Neural cell (in vitro differentiated cells): ENCODE data around the gene SETX. TPM values are rescaled to one million over a fixed set of nuclear protein-coding genes. Genes with fewer than 3 reads are reported as not detected.

Experiments
- H2AFZ ChIP-seq: fragments of 200-600, 300-800 bp; sonication (generic), shearing (Covaris generic); 2 replicates; pipeline ENCODE4 v1.6.0; 2014; ENCODE audit warnings: low read depth, mild to moderate bottlenecking, antibody characterized with exemption, low read length, moderate library complexity
- H3F3A ChIP-seq: fragments of 200-600 bp; shearing (Covaris generic); 2 replicates; pipeline ENCODE4 v1.6.1; 2016; ENCODE audit warnings: mild to moderate bottlenecking, moderate library complexity, mixed read lengths, antibody characterized with exemption, low read length; ENCODE audit not compliant: insufficient read depth, poor library complexity, severe bottlenecking
- H3K27ac ChIP-seq: fragments of 200-600, 300-800 bp; sonication (generic), shearing (Covaris generic); 2 replicates; pipeline ENCODE4 v1.5.1; 2014; ENCODE audit warnings: mild to moderate bottlenecking, low read length, moderate library complexity
- H3K27me3 ChIP-seq: fragments of 300-800, 200-600 bp; sonication (generic), shearing (Covaris generic); 2 replicates; pipeline ENCODE4 v1.6.0; 2014; ENCODE audit warnings: mild to moderate bottlenecking, low read depth, low read length, moderate library complexity; ENCODE audit not compliant: insufficient read depth
- H3K36me3 ChIP-seq: fragments of 300-800, 200-600 bp; sonication (generic), shearing (Covaris generic); 2 replicates; pipeline ENCODE4 v1.5.1; 2014; ENCODE audit warnings: mild to moderate bottlenecking, antibody characterized with exemption, low read length, moderate library complexity; ENCODE audit not compliant: insufficient read depth
- H3K4me2 ChIP-seq: fragments of 300-800, 200-600 bp; sonication (generic), shearing (Covaris generic); 2 replicates; pipeline ENCODE4 v1.6.0; 2014; ENCODE audit warnings: mild to moderate bottlenecking, low read length
- H3K4me3 ChIP-seq: fragments of 300-800, 200-600 bp; sonication (generic), shearing (Covaris generic); 2 replicates; pipeline ENCODE4 v1.5.1; 2014; ENCODE audit warnings: mild to moderate bottlenecking, low read length, moderate library complexity
- H3K79me2 ChIP-seq: fragments of 200-600 bp; shearing (Covaris generic); replicated peaks from 2 replicates; pipeline ENCODE4 v1.6.0; 2014; ENCODE audit warnings: mild to moderate bottlenecking, low read length, moderate library complexity; ENCODE audit not compliant: insufficient read depth
- H3K9ac ChIP-seq: fragments of 300-800, 200-600 bp; sonication (generic), shearing (Covaris generic); 2 replicates; pipeline ENCODE4 v1.6.1; 2016; ENCODE audit warnings: mild to moderate bottlenecking, low read length, mixed read lengths
- H3K9me2 ChIP-seq: fragments of 200-600 bp; shearing (Covaris generic); 2 replicates; pipeline ENCODE4 v1.6.1; 2016; ENCODE audit warnings: mild to moderate bottlenecking, low read length, mixed read lengths; ENCODE audit not compliant: insufficient read depth
- H3K9me3 ChIP-seq: fragments of 200-600, 300-800 bp; sonication (generic), shearing (Covaris generic); 2 replicates; pipeline ENCODE4 v1.6.1; 2016; ENCODE audit warnings: mild to moderate bottlenecking, mixed run types, low read length, moderate library complexity, mixed read lengths
- H4K20me1 ChIP-seq: fragments of 200-600 bp; shearing (Covaris generic); 2 replicates; pipeline ENCODE4 v1.6.1; 2016; ENCODE audit warnings: mild to moderate bottlenecking, mixed run types; ENCODE audit not compliant: insufficient read depth
- EP300 ChIP-seq: fragments of 450-650 bp; conservative IDR thresholded peaks from 2 replicates; pipeline ENCODE4 v1.6.1; 2014; ENCODE audit warnings: antibody characterized with exemption, mild to moderate bottlenecking, moderate library complexity; ENCODE audit not compliant: poor library complexity, severe bottlenecking
- EZH2 ChIP-seq: fragments of 200-600, 300-800 bp; shearing (Covaris generic), sonication (generic); IDR thresholded peaks from 2 replicates; pipeline ENCODE4 v1.6.1; 2014; ENCODE audit warnings: antibody characterized with exemption, low read length, borderline replicate concordance, mild to moderate bottlenecking; ENCODE audit not compliant: insufficient read depth, poor library complexity, severe bottlenecking
- MXI1 ChIP-seq: fragments of 450-650 bp; conservative IDR thresholded peaks from 2 replicates; pipeline ENCODE4 v1.6.1; 2014; ENCODE audit warnings: antibody characterized with exemption, mild to moderate bottlenecking; ENCODE audit not compliant: poor library complexity, severe bottlenecking
- POLR2AphosphoS5 ChIP-seq: IDR thresholded peaks from 2 replicates; pipeline ENCODE4 v1.6.1; 2012
- RAD21 ChIP-seq: fragments of 450-650 bp; conservative IDR thresholded peaks from 2 replicates; pipeline ENCODE4 v1.6.1; 2014; ENCODE audit warnings: antibody characterized with exemption, mild to moderate bottlenecking, moderate library complexity
- SMC3 ChIP-seq: fragments of 450-650 bp; conservative IDR thresholded peaks from 2 replicates; pipeline ENCODE4 v1.6.1; 2014; ENCODE audit warnings: antibody characterized with exemption, mild to moderate bottlenecking, moderate library complexity; ENCODE audit not compliant: poor library complexity
- TAF1 ChIP-seq: IDR thresholded peaks from 2 replicates; pipeline ENCODE4 v1.6.1; 2012; ENCODE audit warnings: low read depth
- polyA minus RNA-seq: library from RNA; depleted of rRNA, polyadenylated mRNA; stranded (reverse); fragments of >200 nt; gene quantifications from 2 replicates; pipeline ENCODE4 v1.2.3, GENCODE V29; 2014
- polyA plus RNA-seq: library from polyadenylated mRNA; depleted of rRNA; stranded (reverse); fragments of >200 nt; gene quantifications from 2 replicates; pipeline ENCODE4 v1.2.3, GENCODE V29; 2014
- TF ChIP-seq, protein P1 (sequence below): fragments of 450-650 bp; IDR thresholded peaks from 2 replicates; pipeline ENCODE4 v1.5.1; 2014; ENCODE audit warnings: antibody characterized with exemption, mild to moderate bottlenecking, moderate library complexity; ENCODE audit not compliant: poor library complexity, severe bottlenecking
- TF ChIP-seq, protein P2 (sequence below): IDR thresholded peaks from 2 replicates; pipeline ENCODE4 v1.6.1; 2012; ENCODE audit warnings: borderline replicate concordance

The SETX gene, protein sequence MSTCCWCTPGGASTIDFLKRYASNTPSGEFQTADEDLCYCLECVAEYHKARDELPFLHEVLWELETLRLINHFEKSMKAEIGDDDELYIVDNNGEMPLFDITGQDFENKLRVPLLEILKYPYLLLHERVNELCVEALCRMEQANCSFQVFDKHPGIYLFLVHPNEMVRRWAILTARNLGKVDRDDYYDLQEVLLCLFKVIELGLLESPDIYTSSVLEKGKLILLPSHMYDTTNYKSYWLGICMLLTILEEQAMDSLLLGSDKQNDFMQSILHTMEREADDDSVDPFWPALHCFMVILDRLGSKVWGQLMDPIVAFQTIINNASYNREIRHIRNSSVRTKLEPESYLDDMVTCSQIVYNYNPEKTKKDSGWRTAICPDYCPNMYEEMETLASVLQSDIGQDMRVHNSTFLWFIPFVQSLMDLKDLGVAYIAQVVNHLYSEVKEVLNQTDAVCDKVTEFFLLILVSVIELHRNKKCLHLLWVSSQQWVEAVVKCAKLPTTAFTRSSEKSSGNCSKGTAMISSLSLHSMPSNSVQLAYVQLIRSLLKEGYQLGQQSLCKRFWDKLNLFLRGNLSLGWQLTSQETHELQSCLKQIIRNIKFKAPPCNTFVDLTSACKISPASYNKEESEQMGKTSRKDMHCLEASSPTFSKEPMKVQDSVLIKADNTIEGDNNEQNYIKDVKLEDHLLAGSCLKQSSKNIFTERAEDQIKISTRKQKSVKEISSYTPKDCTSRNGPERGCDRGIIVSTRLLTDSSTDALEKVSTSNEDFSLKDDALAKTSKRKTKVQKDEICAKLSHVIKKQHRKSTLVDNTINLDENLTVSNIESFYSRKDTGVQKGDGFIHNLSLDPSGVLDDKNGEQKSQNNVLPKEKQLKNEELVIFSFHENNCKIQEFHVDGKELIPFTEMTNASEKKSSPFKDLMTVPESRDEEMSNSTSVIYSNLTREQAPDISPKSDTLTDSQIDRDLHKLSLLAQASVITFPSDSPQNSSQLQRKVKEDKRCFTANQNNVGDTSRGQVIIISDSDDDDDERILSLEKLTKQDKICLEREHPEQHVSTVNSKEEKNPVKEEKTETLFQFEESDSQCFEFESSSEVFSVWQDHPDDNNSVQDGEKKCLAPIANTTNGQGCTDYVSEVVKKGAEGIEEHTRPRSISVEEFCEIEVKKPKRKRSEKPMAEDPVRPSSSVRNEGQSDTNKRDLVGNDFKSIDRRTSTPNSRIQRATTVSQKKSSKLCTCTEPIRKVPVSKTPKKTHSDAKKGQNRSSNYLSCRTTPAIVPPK (N-terminal part only)
- polyA plus RNA-seq (32.0 and 37.1 TPM in 2 replicates), polyA minus RNA-seq (102 and 108 TPM in 2 replicates)

DNA sequence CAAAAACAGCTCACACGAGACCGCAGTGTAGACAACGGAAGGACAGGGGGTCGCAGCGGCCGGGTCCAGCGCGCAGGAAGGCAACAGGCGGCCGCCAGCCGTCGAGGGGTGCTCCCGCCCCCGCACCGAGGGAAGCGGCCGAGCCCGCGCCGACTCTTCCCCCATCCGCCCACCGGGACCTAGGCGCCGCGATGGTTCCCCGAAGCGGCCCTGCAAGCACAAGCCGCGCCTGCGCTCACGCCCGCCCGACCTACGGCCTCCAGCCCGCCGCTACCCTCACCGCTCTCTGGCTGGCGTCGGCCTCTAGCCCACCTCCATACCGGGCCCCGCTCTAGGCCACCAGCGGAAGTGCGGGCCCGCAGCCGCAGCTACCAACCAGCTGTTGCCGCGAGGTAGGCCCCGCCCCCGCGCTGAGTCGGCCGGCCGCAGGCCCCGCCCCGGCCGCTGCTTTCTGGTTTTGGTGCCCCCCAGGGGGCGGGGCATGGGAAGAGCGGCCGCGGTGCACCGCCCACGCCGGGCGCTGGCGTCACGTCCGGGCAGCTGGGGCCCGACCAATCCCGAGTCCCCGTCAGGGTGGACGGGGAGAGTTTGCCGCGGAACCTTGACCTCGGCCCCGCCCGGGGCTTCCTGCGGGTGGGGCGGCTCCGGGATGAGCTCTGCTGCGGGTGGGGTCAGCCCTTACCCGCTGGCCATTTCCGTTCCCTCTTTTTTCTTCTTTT lies at the start of gene SETX:
Gene SETX (minus strand): TSS at position 350 of the 719 bp plus-strand sequence. CDS start 5,558 bp downstream, outside the sequence.
- H3K36me3 ChIP-seq: no peaks in the 10 kb centered on the region
- TF ChIP-seq TAF1 (peak; percentile 39), SMC3 (no peak), MXI1 (peak; percentile 74), POLR2AphosphoS5 (peak; percentile 83)
- TF ChIP-seq, protein P1, sequence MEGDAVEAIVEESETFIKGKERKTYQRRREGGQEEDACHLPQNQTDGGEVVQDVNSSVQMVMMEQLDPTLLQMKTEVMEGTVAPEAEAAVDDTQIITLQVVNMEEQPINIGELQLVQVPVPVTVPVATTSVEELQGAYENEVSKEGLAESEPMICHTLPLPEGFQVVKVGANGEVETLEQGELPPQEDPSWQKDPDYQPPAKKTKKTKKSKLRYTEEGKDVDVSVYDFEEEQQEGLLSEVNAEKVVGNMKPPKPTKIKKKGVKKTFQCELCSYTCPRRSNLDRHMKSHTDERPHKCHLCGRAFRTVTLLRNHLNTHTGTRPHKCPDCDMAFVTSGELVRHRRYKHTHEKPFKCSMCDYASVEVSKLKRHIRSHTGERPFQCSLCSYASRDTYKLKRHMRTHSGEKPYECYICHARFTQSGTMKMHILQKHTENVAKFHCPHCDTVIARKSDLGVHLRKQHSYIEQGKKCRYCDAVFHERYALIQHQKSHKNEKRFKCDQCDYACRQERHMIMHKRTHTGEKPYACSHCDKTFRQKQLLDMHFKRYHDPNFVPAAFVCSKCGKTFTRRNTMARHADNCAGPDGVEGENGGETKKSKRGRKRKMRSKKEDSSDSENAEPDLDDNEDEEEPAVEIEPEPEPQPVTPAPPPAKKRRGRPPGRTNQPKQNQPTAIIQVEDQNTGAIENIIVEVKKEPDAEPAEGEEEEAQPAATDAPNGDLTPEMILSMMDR: peak; percentile 12
- peaks cover 19% of the 10 kb centered on the region for H3K79me2 ChIP-seq
- no peaks in the 10 kb centered on the region for H3F3A ChIP-seq
- no peaks in the 10 kb centered on the region for H3K27me3 ChIP-seq
- peak within 1 kb of the TSS; percentile 84 for H3K9ac ChIP-seq
- peak within 1 kb of the TSS; percentile 73 for H3K27ac ChIP-seq
- H3K4me3 ChIP-seq: peak within 1 kb of the TSS; percentile 91
- no peaks in the 10 kb centered on the region for H3K9me2 ChIP-seq
- H2AFZ ChIP-seq: peak within 1 kb of the TSS; percentile 80
- peak within 1 kb of the TSS; percentile 81 for H3K4me2 ChIP-seq
- H3K9me3 ChIP-seq: no peaks in the 10 kb centered on the region
- H4K20me1 ChIP-seq: no peaks in the 10 kb centered on the region

DNA sequence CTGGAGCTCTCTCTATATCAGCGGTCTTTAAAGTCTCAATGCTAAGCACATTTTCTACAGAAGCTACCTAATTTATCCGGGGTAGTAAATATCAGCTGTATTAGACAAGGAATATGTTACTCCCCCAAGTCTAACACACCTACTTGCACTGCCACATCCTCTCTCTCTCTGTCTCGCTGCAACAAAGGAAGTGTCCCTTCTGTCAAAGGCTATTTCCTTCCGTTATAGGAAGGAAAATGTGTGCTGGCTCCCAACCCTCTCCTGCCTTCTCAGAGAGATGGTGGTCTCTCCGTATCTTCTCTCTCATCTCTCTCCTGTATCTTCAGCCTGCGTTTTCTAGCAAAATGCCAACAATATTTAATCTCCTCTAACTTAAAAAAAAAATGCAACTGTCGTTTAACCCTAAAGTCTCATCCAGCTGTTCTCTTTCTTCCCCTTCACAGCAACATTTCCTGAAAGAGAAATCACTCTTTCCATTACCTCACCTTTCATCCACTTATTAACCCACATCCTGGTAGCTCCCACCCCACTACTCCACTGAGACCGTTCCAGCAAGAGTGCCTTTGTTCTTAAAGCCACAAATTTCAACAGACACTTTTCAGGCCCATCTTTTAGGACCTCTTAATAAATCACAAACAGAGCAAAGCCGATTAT lies 49.6 kb upstream of the SETX start:
- Histone ChIP-seq H3K36me3 (no peaks in the 10 kb centered on the region), H3K79me2 (peaks cover 19% of the 10 kb centered on the region)

More for the DNA sequence above, 49.6 kb upstream of the SETX start:
- no peak overlapping the region for H3K9ac ChIP-seq
- TF ChIP-seq, protein P2, sequence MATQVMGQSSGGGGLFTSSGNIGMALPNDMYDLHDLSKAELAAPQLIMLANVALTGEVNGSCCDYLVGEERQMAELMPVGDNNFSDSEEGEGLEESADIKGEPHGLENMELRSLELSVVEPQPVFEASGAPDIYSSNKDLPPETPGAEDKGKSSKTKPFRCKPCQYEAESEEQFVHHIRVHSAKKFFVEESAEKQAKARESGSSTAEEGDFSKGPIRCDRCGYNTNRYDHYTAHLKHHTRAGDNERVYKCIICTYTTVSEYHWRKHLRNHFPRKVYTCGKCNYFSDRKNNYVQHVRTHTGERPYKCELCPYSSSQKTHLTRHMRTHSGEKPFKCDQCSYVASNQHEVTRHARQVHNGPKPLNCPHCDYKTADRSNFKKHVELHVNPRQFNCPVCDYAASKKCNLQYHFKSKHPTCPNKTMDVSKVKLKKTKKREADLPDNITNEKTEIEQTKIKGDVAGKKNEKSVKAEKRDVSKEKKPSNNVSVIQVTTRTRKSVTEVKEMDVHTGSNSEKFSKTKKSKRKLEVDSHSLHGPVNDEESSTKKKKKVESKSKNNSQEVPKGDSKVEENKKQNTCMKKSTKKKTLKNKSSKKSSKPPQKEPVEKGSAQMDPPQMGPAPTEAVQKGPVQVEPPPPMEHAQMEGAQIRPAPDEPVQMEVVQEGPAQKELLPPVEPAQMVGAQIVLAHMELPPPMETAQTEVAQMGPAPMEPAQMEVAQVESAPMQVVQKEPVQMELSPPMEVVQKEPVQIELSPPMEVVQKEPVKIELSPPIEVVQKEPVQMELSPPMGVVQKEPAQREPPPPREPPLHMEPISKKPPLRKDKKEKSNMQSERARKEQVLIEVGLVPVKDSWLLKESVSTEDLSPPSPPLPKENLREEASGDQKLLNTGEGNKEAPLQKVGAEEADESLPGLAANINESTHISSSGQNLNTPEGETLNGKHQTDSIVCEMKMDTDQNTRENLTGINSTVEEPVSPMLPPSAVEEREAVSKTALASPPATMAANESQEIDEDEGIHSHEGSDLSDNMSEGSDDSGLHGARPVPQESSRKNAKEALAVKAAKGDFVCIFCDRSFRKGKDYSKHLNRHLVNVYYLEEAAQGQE: no peak
- no peak for TF ChIP-seq MXI1
- TF ChIP-seq RAD21: no peak
- TF ChIP-seq POLR2AphosphoS5: no peak
- no peak for TF ChIP-seq SMC3
- TF ChIP-seq, protein P1: no peak
- TF ChIP-seq EZH2: no peak
- no peak for TF ChIP-seq EP300
- TF ChIP-seq TAF1: no peak
- no peaks in the 10 kb centered on the region for H3F3A ChIP-seq
- H2AFZ ChIP-seq: no peak overlapping the region
- peaks cover 5% of the 10 kb centered on the region for H3K27me3 ChIP-seq
- H3K27ac ChIP-seq: no peak overlapping the region
- no peak overlapping the region for H3K4me3 ChIP-seq
- no peaks in the 10 kb centered on the region for H3K9me3 ChIP-seq
- H3K4me2 ChIP-seq: no peak overlapping the region
- H4K20me1 ChIP-seq: no peaks in the 10 kb centered on the region
- H3K9me2 ChIP-seq: no peaks in the 10 kb centered on the region
